ENCODE data around the gene KCNMB3. TPM values are rescaled to one million over a fixed set of nuclear protein-coding genes. Genes with fewer than 3 reads are reported as not detected.

The KCNMB3 gene
- total and polyA plus RNA-seq, 4 donors = 0.44 to 3.1 (median 2.2) TPM

DNA sequence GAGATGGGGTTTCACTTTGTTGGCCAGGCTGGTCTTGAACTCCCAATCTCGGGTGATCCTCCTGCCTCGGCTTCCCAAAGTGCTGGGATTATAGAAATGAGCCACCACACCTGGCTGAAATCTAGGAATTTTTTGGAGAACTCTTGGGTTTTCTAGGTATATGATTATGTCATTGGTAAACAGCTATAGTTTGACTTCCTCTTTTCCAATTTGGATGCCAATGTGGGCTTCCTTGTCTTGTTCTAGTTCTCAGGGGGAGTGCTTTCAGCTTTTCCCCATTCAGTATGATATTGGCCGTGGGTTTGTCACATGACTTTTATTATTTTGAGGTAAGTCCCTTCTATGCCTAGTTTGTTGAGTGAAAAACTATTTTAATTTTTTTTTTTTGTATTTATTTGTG, 17.9 kb downstream of the KCNMB3 start:
- no peaks in the 10 kb centered on the region for H3K9me3 ChIP-seq (ENCODE audit: control insufficient read depth in 4 of 4, low read length in 3 of 4)
- no peak overlapping the region for H3K4me3 ChIP-seq (ENCODE audit: low read depth in 1 of 3, low read length in 3 of 3)
- no peak for TF ChIP-seq TAF1 (conservative IDR thresholded peaks at IDR 0.05)
- TF ChIP-seq GABPA (IDR thresholded peaks at IDR 0.05 in 1 of 2, conservative IDR thresholded peaks at IDR 0.05 in 1 of 2) = no peak
- no peak for TF ChIP-seq FOXA2 (IDR thresholded peaks at IDR 0.05)
- no peak for TF ChIP-seq YY1 (IDR thresholded peaks at IDR 0.05)
- TF ChIP-seq, protein P1, sequence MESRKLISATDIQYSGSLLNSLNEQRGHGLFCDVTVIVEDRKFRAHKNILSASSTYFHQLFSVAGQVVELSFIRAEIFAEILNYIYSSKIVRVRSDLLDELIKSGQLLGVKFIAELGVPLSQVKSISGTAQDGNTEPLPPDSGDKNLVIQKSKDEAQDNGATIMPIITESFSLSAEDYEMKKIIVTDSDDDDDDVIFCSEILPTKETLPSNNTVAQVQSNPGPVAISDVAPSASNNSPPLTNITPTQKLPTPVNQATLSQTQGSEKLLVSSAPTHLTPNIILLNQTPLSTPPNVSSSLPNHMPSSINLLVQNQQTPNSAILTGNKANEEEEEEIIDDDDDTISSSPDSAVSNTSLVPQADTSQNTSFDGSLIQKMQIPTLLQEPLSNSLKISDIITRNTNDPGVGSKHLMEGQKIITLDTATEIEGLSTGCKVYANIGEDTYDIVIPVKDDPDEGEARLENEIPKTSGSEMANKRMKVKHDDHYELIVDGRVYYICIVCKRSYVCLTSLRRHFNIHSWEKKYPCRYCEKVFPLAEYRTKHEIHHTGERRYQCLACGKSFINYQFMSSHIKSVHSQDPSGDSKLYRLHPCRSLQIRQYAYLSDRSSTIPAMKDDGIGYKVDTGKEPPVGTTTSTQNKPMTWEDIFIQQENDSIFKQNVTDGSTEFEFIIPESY (IDR thresholded peaks at IDR 0.05) = no peak
- no peak for TF ChIP-seq EGR1 (IDR thresholded peaks at IDR 0.05; ENCODE audit: low read depth in 2 of 2)
- TF ChIP-seq REST (IDR thresholded peaks at IDR 0.05) = no peak
- no peak for TF ChIP-seq RAD21 (IDR thresholded peaks at IDR 0.05)
- TF ChIP-seq HNF4G (IDR thresholded peaks at IDR 0.05) = no peak
- no peak for TF ChIP-seq CTCF (IDR thresholded peaks at IDR 0.05; ENCODE audit: low read depth, low read length, missing input control)
- no peak for TF ChIP-seq JUND (IDR thresholded peaks at IDR 0.05)
- no peak for TF ChIP-seq NR2F2 (IDR thresholded peaks at IDR 0.05)
- TF ChIP-seq FOXA1 (IDR thresholded peaks at IDR 0.05) = no peak
- TF ChIP-seq SP1 (IDR thresholded peaks at IDR 0.05) = no peak
- TF ChIP-seq, protein P2, sequence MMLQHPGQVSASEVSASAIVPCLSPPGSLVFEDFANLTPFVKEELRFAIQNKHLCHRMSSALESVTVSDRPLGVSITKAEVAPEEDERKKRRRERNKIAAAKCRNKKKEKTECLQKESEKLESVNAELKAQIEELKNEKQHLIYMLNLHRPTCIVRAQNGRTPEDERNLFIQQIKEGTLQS (IDR thresholded peaks at IDR 0.05) = no peak
- no peak for TF ChIP-seq RXRA (IDR thresholded peaks at IDR 0.05)
- TF ChIP-seq HNF4A (conservative IDR thresholded peaks at IDR 0.05) = no peak
- no peaks in the 10 kb centered on the region for H3K4me1 ChIP-seq (ENCODE audit: control insufficient read depth in 4 of 4, insufficient read depth in 4 of 4, low read length in 3 of 4)
- peaks cover 4 to 23% (median 15%) of the 10 kb centered on the region in 4 donors for H3K36me3 ChIP-seq (ENCODE audit: control insufficient read depth in 4 of 4, insufficient read depth in 3 of 4, low read depth in 1 of 4, low read length in 3 of 4)
- H3K27me3 ChIP-seq (ENCODE audit: control insufficient read depth in 4 of 4, insufficient read depth in 4 of 4, low read length in 3 of 4) = no peaks in the 10 kb centered on the region
- H3K27ac ChIP-seq (ENCODE audit: low read depth in 1 of 2, low read length in 2 of 2) = no peak overlapping the region
- no peak for DNase-seq (ENCODE audit: low spot score)
- 98% methylated on average over 3 of the region's 3 CpGs for WGBS
- no peak overlapping the region for H3K9ac ChIP-seq (ENCODE audit: low read depth in 1 of 2, low read length in 2 of 2)

- WGBS = 92% methylated on average over 5 of the region's 5 CpGs
- H3K36me3 ChIP-seq (ENCODE audit: control insufficient read depth in 4 of 4, insufficient read depth in 3 of 4, low read depth in 1 of 4, low read length in 3 of 4) = peaks cover 7 to 24% (median 17%) of the 10 kb centered on the region in 4 donors
- no peak overlapping the region for H3K4me3 ChIP-seq (ENCODE audit: low read depth in 1 of 3, low read length in 3 of 3)
- H3K9me3 ChIP-seq (ENCODE audit: control insufficient read depth in 4 of 4, low read length in 3 of 4) = no peaks in the 10 kb centered on the region
- H3K27ac ChIP-seq (ENCODE audit: low read depth in 1 of 2, low read length in 2 of 2) = no peak overlapping the region
- H3K9ac ChIP-seq (ENCODE audit: low read depth in 1 of 2, low read length in 2 of 2) = no peak overlapping the region
- H3K4me1 ChIP-seq (ENCODE audit: control insufficient read depth in 4 of 4, insufficient read depth in 4 of 4, low read length in 3 of 4) = no peaks in the 10 kb centered on the region
- no peak for DNase-seq (ENCODE audit: low spot score)
- no peaks in the 10 kb centered on the region for H3K27me3 ChIP-seq (ENCODE audit: control insufficient read depth in 4 of 4, insufficient read depth in 4 of 4, low read length in 3 of 4)
- TF ChIP-seq FOXA2 (IDR thresholded peaks at IDR 0.05) (no peak), NR2F2 (IDR thresholded peaks at IDR 0.05) (no peak), RAD21 (IDR thresholded peaks at IDR 0.05) (no peak), GABPA (IDR thresholded peaks at IDR 0.05 in 1 of 2, conservative IDR thresholded peaks at IDR 0.05 in 1 of 2) (no peak), YY1 (IDR thresholded peaks at IDR 0.05) (no peak), REST (IDR thresholded peaks at IDR 0.05) (no peak), HNF4G (IDR thresholded peaks at IDR 0.05) (no peak), SP1 (IDR thresholded peaks at IDR 0.05) (no peak), FOXA1 (IDR thresholded peaks at IDR 0.05) (no peak), TAF1 (conservative IDR thresholded peaks at IDR 0.05) (no peak), CTCF (IDR thresholded peaks at IDR 0.05; ENCODE audit: low read depth, low read length, missing input control) (no peak), EGR1 (IDR thresholded peaks at IDR 0.05; ENCODE audit: low read depth in 2 of 2) (no peak), JUND (IDR thresholded peaks at IDR 0.05) (no peak), RXRA (IDR thresholded peaks at IDR 0.05) (no peak)
- TF ChIP-seq, protein P2 (IDR thresholded peaks at IDR 0.05) = no peak
These were observed 21.7 kb downstream of the KCNMB3 start for GRCh38 chr3:179229177-179229576.

Data from liver (tissue), 9 donors.